GM19023 (cell line): ENCODE measurements around the gene GRM1.

ENCODE experiments used
- ATAC-seq: cut with Tn5 transposase; IDR thresholded peaks from one replicate; pipeline ENCODE4 v1.9.1; 2021; ENCODE audit warnings: mild to moderate bottlenecking, moderate library complexity; ENCODE audit not compliant: unreplicated experiment

Gene GRM1

DNA sequence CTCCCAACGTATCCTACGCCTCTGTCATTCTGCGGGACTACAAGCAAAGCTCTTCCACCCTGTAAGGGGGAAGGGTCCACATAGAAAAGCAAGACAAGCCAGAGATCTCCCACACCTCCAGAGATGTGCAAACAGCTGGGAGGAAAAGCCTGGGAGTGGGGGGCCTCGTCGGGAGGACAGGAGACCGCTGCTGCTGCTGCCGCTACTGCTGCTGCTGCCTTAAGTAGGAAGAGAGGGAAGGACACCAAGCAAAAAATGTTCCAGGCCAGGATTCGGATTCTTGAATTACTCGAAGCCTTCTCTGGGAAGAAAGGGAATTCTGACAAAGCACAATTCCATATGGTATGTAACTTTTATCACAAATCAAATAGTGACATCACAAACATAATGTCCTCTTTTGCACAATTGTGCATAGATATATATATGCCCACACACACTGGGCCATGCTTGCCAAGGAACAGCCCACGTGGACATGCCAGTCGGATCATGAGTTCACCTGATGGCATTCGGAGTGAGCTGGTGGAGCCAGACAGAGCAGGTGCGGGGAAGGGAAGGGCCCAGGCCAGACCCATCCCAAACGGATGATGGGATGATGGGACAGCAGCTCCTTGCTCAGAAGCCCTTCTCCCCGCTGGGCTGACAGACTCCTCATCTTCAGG, 406.0 kb downstream of the GRM1 start:
- no peak for ATAC-seq

DNA sequence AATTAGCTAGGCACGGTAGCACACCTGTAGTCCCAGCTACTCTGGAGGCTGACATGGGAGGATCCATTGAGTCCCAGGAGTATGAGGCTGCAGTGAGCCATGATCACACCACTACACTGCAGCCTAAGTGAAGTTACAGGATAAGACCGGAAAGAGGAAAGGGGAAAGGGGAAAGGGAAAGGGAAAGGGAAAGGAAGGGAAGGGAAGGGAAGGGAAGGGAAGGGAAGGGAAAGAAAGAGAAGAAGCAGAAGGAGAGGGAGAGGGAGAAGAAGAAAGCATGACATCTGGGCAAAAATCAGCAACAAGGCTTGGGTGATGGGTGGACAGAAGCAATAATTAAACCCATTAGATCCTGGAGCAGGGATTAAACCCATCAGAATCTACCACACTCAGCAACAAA, 413.0 kb downstream of the GRM1 start:
- no peak for ATAC-seq

DNA sequence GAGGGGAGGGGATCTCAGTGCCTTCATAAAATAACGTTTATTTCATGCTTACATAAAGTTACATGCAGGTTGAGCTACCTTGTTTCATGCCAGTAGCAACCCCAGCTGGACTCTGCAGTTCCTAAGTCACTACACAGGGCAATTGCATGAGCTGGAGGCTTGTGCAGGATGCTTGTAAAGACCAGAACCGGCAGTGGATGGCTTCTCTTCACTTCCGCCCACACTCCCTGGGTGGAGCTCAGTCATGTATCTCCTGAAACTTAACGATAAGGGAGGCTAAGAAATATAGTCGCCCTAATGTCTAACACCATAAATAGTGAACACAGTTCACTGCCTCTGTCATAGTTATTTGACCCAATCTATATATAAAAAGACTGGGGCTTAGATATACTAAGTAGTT, 415.3 kb downstream of the GRM1 start:
- ATAC-seq, result no peak

DNA sequence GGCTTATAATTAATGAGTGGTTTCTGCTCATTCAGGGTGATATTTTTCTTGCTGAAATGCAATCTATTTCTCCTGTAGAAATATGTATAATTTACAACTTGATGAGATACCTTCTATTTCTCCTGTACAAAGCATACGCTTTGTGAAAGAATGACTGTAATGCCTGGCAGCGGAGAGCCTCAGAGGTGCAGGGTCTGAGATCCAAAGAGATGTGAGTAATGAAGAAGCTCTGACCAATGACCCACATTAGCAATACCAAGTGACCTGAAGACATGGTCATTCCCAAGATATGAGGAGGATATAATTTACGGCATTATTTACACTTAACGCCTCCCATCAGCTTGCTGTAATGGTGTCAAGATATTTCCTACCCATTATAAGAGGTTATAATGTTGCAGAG, 416.4 kb downstream of the GRM1 start:
- ATAC-seq, result no peak

DNA sequence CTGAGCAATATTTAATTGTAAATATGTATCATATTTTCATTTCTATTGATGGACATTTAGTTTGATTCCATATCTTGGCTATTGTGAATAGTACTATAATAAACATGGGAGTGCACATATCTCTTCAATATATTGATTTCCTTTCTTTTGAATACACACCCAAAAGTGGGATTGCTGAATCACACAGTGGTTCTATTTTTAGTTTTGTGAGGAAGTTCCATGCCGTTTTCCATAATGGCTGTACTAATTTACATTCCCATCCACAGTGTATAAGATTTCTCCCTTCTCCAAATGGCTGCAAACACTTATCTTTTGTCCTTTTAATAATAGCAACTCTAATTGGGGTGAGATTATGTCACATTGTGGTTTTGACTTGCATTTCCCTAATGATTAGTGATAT, 428.0 kb downstream of the GRM1 start:
- ATAC-seq, result no peak

DNA sequence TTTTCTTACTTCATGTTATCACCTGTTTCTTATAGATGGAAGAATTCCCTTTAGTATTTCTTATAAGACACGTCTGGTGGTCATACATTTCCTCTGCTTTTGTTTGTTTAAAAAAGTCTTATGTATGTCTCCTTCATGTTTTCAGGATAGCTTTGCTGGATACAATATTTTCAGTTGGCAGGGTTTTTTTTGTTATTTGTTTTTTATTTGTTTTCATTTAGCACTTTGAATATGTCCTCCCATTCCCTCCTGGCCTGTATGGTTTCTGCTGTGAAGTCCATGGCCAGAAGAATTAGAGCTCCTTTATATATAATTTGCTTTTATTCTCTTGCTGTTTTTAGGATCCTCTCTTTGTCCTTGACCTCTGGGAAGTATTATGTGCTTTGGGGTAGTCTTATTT, 432.1 kb downstream of the GRM1 start:
- ATAC-seq, result no peak

DNA sequence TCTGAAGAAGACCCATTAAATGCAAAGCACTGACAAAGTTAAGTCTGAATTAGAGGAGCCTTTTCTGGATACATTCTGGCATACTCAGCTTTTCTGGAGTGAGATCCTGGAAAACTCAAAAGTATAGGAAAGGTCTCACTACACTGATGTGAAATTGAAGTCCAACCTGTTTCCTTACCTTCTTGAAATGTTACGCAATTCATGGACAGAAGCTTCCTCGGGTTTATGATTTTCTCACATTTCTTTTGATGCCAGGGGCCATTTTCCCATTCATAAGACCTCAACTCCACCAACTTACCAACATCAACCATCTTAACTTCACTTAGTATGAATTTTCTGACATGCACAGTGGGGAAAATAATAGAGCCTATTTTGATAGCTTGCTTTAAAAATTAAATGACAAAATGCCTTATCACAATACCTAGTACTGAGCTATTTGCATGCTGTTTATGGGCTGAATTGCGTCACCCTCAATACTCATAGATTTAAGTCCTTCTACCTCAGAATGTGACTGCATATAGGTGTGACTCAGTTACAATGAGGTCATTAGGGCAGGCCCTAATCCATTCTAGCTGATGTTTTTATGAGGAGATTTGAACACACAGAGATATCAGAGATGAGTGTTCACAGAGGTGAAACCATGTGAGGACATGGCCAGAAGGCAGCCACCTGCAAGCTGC, 441.4 kb downstream of the GRM1 start:
- ATAC-seq, result no peak

DNA sequence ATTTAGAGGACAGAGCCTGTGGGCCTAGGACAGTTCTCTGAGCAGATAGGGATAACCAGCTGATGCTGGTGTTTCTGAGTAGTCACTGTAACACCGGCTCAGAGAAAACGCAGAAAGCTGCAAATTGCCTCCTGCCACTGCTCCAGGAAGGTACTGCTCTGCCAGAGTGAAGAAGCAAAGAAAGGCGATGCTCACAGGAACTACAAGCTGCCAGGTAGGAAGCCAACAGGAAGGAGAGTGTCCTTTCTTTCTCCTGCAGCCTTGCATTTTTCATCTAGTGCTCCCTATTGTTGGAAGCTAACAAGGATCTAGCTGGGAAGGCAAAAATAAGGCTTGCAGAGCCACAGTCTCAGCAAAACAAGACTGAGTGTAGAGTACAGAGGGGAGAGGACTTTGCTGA, 444.1 kb downstream of the GRM1 start:
- ATAC-seq, result no peak

DNA sequence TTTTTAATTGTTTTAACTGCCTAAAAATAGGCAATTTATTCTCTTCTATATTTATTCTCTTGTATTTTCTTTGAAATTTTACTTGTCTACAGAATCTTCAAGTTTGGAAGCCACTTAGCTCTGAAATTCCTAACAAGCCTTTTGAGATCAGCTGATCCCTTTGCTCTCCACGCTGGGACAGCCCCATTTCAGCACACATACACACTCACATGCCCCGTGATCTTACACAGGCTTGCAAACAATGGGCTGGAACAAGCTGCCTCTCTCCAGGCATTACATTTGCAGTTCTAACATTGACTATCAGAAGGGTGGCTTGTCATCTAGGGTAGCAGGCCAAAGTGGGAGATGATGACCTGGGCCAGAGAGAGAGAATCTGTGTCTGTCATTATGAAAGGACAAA, 452.7 kb downstream of the GRM1 start:
- ATAC-seq, result no peak

DNA sequence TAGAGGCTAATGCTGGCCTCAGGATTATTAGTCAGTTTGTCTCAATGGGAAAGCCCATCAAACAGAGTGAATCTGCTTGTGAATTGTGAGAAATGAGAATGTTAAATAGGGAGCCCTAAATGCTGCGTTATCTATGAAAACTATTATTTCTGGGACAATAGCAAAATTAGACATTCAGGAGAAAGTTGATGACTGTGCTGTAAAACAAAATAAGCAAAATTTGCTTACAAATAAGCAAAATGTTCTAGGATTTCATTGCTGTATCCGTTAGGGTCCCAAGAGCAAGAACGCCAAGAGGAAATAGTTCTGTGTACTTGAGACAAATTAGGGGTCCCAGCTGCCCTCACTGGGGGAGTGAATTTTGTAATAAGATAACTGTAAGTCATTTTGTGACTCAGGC, 455.5 kb downstream of the GRM1 start:
- no peak for ATAC-seq
